ENCODE data around the gene LAPTM5.

The LAPTM5 gene

GRCh38 chr1:30786264-30786991 lies 28.9 kb upstream of the LAPTM5 start:
- DNase-seq: no peak

DNA sequence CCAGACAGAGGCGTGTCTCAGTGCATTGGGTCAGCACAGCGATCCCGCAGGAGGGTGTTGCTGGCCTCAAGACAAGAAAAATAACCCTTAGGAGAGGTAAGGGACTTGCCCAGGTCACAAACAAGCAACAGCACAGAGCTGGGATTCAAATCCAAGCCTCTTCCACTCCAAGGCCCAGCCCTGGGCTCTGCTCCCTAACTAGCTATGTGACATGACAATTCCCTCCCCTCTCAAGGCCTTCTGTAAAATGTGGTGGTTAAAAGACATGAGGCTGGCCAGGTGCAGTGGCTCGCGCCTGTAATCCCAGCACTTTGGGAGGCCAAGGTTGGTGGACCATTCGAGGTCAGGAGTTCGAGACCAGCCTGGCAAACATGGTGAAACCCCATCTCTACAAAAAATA lies 28.1 kb upstream of the LAPTM5 start:
- DNase-seq: no peak

DNA sequence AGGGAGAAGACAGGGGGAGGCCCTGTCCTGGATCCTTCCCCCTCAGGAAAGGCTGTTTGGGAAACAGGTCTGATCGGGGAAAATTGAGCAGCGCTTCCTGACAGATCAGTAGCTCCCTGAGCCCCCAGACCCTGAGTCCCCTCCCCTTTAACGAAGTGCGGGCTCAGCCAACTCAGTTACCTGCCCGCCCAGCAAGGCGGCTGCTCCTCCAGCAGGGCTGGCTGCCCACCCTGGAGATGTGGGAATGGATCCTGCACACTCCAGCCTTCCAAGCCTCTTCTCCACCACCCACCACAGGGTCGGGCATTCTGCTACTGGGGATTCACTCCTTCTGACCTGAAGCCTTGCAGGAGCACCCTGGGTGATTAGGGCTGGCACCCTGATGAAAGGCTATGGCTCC lies 27.6 kb upstream of the LAPTM5 start:
- no peak for DNase-seq

DNA sequence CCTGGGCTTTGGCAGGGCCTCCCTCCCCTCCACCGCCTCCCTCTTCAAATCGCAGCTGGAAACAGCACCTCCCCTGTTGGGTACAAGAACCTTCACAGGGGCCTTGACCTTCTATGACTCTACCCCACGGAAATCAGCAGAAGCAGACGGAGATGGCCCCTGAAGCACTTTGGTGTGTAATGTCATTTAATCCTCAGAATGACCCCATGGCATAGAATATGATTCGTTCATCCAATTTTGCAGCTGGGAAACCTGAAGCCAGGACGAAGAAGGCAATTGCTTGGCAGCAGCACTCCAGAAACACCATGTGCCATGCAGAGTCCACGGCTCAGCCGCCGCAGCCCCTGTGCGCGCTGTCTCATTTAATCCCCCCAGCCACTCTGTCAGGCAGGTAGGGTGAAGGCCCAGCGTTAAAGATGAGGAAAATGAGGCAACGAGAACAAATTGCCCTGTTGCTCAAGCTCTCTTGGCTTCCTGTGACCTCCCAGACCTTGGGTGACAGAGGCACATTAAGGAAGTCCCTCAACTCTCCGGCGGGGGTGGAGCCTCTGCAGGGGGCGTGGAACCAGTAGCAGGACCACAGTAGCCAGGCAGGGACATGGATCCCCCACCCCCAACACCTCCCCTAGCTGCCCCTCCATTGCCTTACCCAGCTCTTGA lies 25.8 kb upstream of the LAPTM5 start:
- no peak for DNase-seq

DNA sequence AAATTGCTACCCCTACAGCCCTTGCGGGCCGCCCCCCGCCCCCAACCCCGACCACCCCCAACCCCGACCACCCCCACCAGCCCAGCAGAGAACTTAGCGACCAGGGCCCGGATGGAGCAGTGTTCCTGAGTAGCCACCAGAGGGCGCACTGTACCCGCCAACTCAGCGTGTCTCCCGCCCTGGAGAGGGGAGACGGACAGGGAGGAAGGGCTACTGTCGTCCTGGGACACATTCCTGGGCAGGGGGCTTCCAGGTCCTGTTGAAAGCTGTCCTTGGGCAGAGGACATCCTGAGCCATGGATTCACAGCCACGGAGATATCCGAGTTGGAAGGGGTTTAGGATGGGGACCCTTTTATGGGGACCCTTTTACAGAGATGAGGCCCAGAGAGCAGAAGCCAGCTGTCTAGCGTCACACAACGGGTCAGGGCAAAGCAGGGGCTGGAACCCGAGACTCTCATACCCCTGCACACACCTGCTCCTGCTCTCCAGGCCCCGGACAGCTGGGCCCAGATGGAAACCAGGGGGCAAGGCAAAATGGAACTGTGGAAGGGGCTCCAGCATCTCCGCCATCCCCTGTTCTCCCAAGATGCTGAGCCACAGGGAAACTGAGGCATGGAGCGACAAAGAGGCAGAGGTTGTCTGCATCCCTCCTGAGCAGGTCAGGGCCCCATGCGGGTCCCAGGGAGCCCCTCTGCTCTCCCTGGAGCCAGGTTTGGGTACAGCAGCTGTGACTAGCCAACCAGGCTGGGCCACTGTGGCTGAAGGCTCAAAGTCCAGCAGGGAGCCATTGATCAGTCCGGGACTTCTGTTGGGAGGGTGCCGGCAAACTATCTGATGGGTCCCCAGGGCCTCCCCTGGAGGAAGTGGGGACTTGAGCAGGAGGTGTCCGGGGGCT lies 25.0 kb upstream of the LAPTM5 start:
- peak; percentile 77 to 80 for DNase-seq

DNA sequence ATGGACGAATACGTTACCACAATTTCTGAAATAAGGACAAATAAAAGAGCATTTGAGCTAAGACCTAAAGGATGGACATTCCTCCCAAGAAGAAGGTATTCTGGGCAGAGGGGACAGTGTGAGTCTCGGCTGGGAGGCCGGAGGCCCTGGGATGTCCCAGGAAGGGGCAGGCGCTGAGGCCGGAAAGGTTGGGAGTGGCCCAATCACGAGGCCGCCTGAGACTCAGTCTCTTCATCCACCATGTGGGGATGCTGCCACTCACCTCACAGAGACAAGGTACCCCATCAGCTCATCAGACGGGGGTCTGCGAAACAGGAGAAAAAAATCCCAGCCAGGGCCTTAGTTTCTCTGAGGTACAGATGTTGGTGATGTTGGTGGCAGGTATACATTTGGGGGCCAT lies 24.3 kb upstream of the LAPTM5 start:
- DNase-seq: no peak

- DNase-seq: no peak
Observed at GRCh38 chr1:30780409-30780808, 22.8 kb upstream of the LAPTM5 start.

DNA sequence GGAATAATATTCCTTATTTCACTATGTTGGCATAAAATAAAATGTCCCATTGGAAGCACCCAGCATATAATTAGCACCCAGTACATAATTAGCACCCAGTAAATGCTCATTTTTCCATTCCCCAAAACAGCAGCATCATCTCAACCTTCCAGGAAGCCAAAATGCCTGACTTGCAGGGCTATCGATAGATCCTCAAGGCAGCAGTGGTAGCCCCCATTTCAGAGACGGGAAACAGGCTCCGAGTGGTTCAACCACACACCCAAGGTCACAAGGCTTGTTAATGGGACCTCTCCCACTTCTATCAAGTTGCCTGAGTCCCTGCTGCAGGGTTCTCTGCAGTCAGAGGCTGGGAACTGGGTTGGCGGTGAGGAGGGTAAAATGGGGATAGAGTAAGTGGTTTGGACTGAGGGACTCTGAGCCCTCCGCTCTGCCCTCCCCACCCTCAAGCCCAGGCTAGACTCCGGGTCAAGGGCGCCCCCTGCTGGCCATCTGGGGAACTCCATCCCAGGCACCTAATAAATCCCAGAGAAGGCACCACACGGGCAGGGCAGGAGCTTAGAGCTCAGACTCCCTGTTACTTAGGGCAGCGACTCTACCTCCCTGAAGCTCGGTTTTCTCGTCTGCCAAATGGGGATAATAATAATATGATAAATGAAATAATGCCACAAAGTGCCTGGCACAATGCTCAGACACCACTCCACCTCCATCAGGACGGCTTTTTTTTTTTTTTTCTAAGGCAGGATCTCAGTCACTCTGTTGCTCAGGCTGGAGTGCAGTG lies 21.9 kb upstream of the LAPTM5 start:
- DNase-seq: peak; percentile 96 to 97

GRCh38 chr1:30778979-30779293 lies 21.4 kb upstream of the LAPTM5 start:
- no peak for DNase-seq

- no peak for DNase-seq
Observed at GRCh38 chr1:30778154-30778978, 20.8 kb upstream of the LAPTM5 start.

DNA sequence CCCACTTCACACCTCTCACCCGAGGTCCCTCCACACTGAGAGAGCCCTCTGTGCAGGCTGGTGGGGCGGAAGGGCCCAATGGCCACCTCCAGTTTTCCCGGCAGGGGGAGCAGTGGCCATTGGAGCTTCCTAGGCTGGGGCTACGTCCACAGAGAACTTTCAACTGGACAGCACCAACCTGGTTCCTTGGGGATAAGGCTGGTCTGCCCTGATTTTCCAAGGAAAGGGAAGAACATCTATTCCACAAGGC lies 20.3 kb upstream of the LAPTM5 start:
- DNase-seq: no peak

- DNase-seq: no peak
Observed at GRCh38 chr1:30777060-30777903, 19.7 kb upstream of the LAPTM5 start.

- no peak for DNase-seq
Observed at GRCh38 chr1:30776097-30777059, 18.8 kb upstream of the LAPTM5 start.

DNA sequence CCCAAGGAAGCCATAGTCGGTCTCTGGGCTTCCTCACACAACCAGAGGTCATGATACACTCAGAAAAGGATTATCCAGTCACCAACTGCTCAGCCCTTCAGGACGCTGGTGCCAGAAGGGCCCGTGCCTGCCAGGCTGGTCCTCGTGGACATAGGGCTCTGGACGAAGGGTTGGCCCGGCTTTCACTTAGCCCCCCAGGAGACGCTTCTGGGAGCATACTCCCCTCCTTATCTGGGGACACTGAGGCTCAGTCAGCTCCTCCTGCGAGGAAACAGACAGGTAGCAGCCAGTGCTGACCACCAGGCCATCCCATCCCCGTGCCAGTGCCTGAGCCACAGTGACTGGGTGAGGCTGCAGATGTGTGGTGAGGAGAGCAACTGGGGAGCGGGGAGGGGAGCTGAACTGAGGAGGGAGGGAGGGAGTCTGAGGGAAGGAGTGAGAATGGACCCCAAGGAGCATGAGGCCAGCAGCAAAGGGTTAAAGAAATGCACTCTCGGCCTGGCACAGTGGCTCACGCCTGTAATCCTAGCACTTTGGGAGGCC lies 17.9 kb upstream of the LAPTM5 start:
- DNase-seq: no peak

DNA sequence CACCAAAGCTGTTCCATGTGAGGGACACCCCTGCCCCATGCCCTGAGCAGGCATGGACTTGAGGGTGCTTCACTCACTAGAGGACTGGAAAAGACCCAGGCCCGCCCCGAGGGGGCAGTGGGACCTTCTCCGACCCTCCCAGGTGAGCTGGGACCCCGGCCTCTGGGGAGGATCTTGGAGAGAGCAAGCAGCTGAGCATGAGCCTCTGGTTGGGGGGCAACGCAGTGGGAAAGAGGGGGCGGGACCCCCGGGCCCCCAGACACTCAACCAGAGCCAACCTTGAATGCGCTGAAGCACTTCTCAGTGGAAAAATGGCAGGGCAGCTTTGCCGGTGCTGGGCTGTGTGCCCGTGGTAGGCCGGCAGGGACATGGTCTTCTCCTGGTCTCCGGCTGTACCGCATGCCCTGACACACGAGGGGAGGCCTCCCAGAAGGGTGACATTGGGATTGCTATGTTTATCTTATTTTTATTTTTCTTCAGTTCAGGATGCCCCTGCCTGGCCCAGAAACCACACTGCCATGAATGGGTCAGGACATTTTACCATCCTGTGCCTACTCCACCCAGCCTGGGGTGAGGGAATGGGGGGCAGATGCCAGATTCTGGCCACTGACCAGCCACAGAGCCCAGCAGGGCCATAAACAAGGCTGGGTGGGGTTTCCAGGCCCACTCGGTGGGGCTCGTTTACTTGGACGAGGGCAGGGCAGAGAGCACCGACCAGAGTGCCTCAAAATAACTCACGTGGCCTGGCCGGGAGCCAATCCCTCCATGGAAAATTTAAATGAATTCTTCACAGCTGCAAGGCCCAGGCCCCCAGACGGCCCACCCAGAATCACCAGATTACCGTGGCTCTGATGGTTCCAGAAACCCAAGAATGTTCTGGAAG lies 17.2 kb upstream of the LAPTM5 start:
- DNase-seq: no peak

DNA sequence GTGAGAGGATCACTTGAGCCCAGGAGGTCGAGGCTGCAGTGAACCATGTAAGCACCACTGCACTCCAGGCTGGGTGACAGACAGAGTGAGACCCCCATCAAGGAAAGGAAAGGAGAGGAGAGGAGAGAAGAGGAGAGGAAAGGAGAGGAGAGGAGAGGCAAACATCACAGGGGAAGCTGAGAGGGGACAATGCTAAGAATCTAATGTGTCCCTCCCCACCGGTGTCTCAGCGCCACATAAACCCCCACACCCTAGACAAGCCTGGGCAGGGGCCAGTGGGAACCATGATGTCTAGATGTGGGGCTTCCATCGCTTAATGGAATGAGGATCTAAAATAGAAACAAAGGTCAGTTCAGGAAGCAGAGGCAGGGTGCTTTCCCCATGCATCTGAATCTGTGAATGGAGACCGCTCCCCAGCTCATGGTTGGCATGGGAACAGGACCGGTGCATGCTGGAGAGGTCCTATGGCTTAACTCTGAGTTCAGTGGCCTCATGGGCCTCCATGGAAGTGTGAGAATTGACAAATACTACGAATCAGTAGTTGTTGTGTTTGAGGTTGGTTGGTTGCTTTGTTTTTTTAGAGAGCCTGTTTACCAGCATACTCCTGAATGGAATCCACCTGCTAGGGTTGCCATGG lies 16.3 kb upstream of the LAPTM5 start:
- no peak for DNase-seq

GRCh38 chr1:30771005-30771404 lies 13.4 kb upstream of the LAPTM5 start:
- no peak for DNase-seq

GRCh38 chr1:30770150-30770549 lies 12.6 kb upstream of the LAPTM5 start:
- no peak for DNase-seq
